MM.1S (cell line): Measurements from ENCODE around the gene MMS22L.

ENCODE experiments used
- DNase-seq: peaks from one replicate; pipeline ENCODE4 v3.0.0-alpha.2; 2015
- H2AFZ ChIP-seq: fragments of 300-600 bp; sonication (generic); 2 replicates; pipeline ENCODE4 v1.6.0; 2016; ENCODE audit warnings: antibody characterized with exemption, low read length
- H3F3A ChIP-seq: fragments of 300-600 bp; sonication (generic); 2 replicates; pipeline ENCODE4 v1.6.1; 2016; ENCODE audit warnings: mild to moderate bottlenecking, antibody characterized with exemption, low read length, moderate library complexity, mixed read lengths; ENCODE audit not compliant: insufficient read depth
- H3K27ac ChIP-seq: fragments of 300-600 bp; sonication (generic); 2 replicates; pipeline ENCODE4 v1.5.1; 2016; ENCODE audit warnings: mild to moderate bottlenecking, low read length
- H3K27me3 ChIP-seq: fragments of 300-600 bp; sonication (generic); replicated peaks from 2 replicates; pipeline ENCODE4 v1.6.0; 2016; ENCODE audit warnings: low read length; ENCODE audit not compliant: insufficient read depth
- H3K36me3 ChIP-seq: fragments of 300-600 bp; sonication (generic); replicated peaks from 2 replicates; pipeline ENCODE4 v1.6.1; 2016; ENCODE audit warnings: mild to moderate bottlenecking, low read length, mixed read lengths; ENCODE audit not compliant: insufficient read depth
- H3K4me1 ChIP-seq: fragments of 300-600 bp; sonication (generic); 2 replicates; pipeline ENCODE4 v1.6.1; 2016; ENCODE audit warnings: low read length, mixed read lengths
- H3K4me2 ChIP-seq: fragments of 300-600 bp; sonication (generic); 2 replicates; pipeline ENCODE4 v1.6.0; 2016; ENCODE audit warnings: low read depth, low read length
- H3K4me3 ChIP-seq: fragments of 300-600 bp; sonication (generic); 2 replicates; pipeline ENCODE4 v1.5.1; 2016; ENCODE audit warnings: low read length, mixed read lengths
- H3K79me2 ChIP-seq: fragments of 300-600 bp; sonication (generic); 2 replicates; pipeline ENCODE4 v1.6.1; 2016; ENCODE audit warnings: mixed run types, low read length, mixed read lengths
- H3K9ac ChIP-seq: fragments of 300-600 bp; sonication (generic); 2 replicates; pipeline ENCODE4 v1.6.1; 2016; ENCODE audit warnings: low read length, mixed read lengths
- H3K9me2 ChIP-seq: fragments of 300-600 bp; sonication (generic); replicated peaks from 2 replicates; pipeline ENCODE4 v1.6.1; 2016; ENCODE audit warnings: mild to moderate bottlenecking, low read length, mixed read lengths; ENCODE audit not compliant: insufficient read depth
- H3K9me3 ChIP-seq: fragments of 300-600 bp; sonication (generic); replicated peaks from 2 replicates; pipeline ENCODE4 v1.6.1; 2016; ENCODE audit warnings: mild to moderate bottlenecking, low read length, mixed read lengths; ENCODE audit not compliant: insufficient read depth
- H4K20me1 ChIP-seq: fragments of 300-600 bp; sonication (generic); 2 replicates; pipeline ENCODE4 v1.6.1; 2016; ENCODE audit warnings: mild to moderate bottlenecking, low read length, moderate library complexity, mixed read lengths; ENCODE audit not compliant: insufficient read depth
- EZH2 ChIP-seq: fragments of 300-600 bp; sonication (generic); optimal IDR thresholded peaks from 2 replicates; pipeline ENCODE3; 2017; ENCODE audit warnings: low read depth, mild to moderate bottlenecking, antibody characterized with exemption, low read length, mixed read lengths
- EZH2phosphoT487 ChIP-seq: fragments of 300-600 bp; sonication (generic); IDR thresholded peaks from 2 replicates; pipeline ENCODE4 v1.6.1; 2018; ENCODE audit warnings: antibody characterized with exemption, low read length
- TF ChIP-seq, protein P1 (sequence below): fragments of 300-600 bp; sonication (generic); IDR thresholded peaks from 2 replicates; pipeline ENCODE4 v1.5.1; 2016; ENCODE audit warnings: antibody characterized with exemption, low read length, mixed read lengths

MMS22L gene

DNA sequence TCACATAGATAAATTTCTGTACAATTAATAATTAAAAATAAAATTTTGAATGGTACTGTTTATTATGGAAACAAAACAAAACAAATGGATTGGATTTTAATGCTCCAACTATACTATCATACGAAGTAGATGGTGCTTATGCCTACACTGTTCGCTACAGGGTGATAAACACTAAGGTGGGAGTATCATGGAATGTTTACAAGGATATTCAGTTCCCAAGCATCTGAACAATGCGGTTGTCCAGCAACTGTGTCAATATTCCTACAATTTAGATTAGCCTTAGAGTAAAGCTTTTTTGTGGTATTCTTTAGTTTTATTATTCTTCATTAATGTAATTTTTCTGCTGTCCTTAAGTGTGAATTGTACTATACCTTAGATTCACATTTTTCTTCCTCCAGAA is 105.1 kb downstream of the MMS22L start:
- Histone ChIP-seq H3K4me2 (no peak overlapping the region), H3K9ac (no peak overlapping the region), H3K27me3 (no peaks in the 10 kb centered on the region), H3K27ac (no peak overlapping the region), H3K9me3 (no peaks in the 10 kb centered on the region), H3K4me3 (no peak overlapping the region), H4K20me1 (no peaks in the 10 kb centered on the region), H3K9me2 (no peaks in the 10 kb centered on the region), H3F3A (no peaks in the 10 kb centered on the region), H2AFZ (no peak overlapping the region), H3K36me3 (no peaks in the 10 kb centered on the region; the same call in 1 of the 2 replicates), H3K4me1 (no peaks in the 10 kb centered on the region), H3K79me2 (no peaks in the 10 kb centered on the region)
- DNase-seq, result no peak
- TF ChIP-seq, protein P1, sequence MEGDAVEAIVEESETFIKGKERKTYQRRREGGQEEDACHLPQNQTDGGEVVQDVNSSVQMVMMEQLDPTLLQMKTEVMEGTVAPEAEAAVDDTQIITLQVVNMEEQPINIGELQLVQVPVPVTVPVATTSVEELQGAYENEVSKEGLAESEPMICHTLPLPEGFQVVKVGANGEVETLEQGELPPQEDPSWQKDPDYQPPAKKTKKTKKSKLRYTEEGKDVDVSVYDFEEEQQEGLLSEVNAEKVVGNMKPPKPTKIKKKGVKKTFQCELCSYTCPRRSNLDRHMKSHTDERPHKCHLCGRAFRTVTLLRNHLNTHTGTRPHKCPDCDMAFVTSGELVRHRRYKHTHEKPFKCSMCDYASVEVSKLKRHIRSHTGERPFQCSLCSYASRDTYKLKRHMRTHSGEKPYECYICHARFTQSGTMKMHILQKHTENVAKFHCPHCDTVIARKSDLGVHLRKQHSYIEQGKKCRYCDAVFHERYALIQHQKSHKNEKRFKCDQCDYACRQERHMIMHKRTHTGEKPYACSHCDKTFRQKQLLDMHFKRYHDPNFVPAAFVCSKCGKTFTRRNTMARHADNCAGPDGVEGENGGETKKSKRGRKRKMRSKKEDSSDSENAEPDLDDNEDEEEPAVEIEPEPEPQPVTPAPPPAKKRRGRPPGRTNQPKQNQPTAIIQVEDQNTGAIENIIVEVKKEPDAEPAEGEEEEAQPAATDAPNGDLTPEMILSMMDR, result no peak

DNA sequence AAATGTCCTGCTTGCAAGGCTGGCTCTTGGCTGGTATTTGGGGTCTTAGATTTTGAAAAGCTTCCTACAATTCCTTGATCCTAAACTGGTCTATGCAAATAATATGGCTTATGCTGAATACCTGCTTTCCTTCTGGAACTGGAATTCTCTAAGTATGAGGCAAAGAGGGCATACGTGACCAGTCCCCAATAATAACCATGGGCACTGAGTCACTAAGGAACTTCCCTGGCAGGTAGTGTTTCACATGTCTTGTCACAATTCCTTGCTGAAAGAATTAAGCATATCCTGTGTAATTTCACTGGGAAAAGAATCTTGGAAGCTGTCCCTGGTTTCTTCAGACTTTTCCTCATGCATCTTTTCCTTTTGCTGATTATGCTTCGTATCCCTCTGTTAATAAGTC is 106.5 kb downstream of the MMS22L start:
- Histone ChIP-seq H3K36me3 (no peaks in the 10 kb centered on the region; the same call in 1 of the 2 replicates), H3K4me2 (no peak overlapping the region), H2AFZ (no peak overlapping the region), H3K9me3 (no peaks in the 10 kb centered on the region), H3K4me3 (no peak overlapping the region), H4K20me1 (no peaks in the 10 kb centered on the region), H3K27me3 (no peaks in the 10 kb centered on the region), H3K79me2 (no peaks in the 10 kb centered on the region), H3K9ac (no peak overlapping the region), H3F3A (no peaks in the 10 kb centered on the region), H3K4me1 (no peaks in the 10 kb centered on the region), H3K27ac (no peak overlapping the region), H3K9me2 (no peaks in the 10 kb centered on the region)
- no peak for TF ChIP-seq EZH2
- no peak for TF ChIP-seq EZH2phosphoT487
- TF ChIP-seq, protein P1, result no peak
- no peak for DNase-seq

DNA sequence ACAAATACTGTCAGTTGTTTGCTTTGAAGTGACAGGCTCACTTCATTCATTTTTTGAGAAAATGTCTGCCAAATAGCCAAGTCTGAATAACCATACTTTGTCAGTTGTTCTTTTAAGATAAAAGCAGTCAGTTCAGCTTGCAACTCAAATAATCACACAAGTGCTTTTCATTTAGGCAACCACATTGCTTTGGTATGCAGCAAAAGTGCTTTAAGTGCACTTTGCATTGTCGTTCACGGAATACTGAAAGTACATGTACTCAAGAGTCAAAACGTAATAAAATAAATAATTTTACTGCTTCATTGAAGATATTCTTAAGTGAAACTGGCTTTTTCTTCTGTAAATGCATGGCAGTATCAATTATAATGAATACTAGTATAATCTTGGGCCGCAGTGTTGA is 107.2 kb downstream of the MMS22L start:
- H3K4me2 ChIP-seq, result no peak overlapping the region
- no peak for DNase-seq
- H3K4me3 ChIP-seq, result no peak overlapping the region
- H3K9me2 ChIP-seq, result no peaks in the 10 kb centered on the region
- TF ChIP-seq EZH2 (no peak), EZH2phosphoT487 (no peak)
- TF ChIP-seq, protein P1, result no peak
- H3K27ac ChIP-seq, result no peak overlapping the region
- H3K4me1 ChIP-seq, result no peaks in the 10 kb centered on the region
- H3F3A ChIP-seq, result no peaks in the 10 kb centered on the region
- H3K79me2 ChIP-seq, result no peaks in the 10 kb centered on the region
- H3K9ac ChIP-seq, result no peak overlapping the region
- no peaks in the 10 kb centered on the region for H3K27me3 ChIP-seq
- H3K9me3 ChIP-seq, result no peaks in the 10 kb centered on the region
- H4K20me1 ChIP-seq, result no peaks in the 10 kb centered on the region
- H2AFZ ChIP-seq, result no peak overlapping the region
- H3K36me3 ChIP-seq, result no peaks in the 10 kb centered on the region; the same call in 1 of the 2 replicates
